H1 (cell line): ENCODE data around the gene SEMA3B. TPM values are rescaled to one million over a fixed set of nuclear protein-coding genes. Genes with fewer than 3 reads are reported as not detected.

Source experiments
- CTCF ChIA-PET: fragments of 300-600 bp; sonication (Branson Sonifier 250); formaldehyde crosslinking; loops from one replicate; lab custom pipeline; 2021; ENCODE audit not compliant: partially characterized antibody; lab: Charles Lee
- POLR2A ChIA-PET: fragments of 300-600 bp; sonication (Branson Sonifier 250); formaldehyde crosslinking; loops from one replicate; lab custom pipeline; 2021; ENCODE audit warnings: inconsistent platforms; ENCODE audit not compliant: partially characterized antibody; lab: Charles Lee
- DNase-seq, 2 experiments: peaks; one replicate each; pipeline versions ENCODE4 v3.0.0 to v3.0.0-alpha.2; 2010 to 2022; ENCODE audit warnings: low spot score in 2 of 2, low read depth in 1 of 2, mixed read lengths in 1 of 2
- FAIRE-seq: peaks from 2 replicates; lab custom pipeline; 2011; peaks lifted over from hg19 to GRCh38; lab: Jason Lieb, UNC
- H2AFZ ChIP-seq: 2 replicates; pipeline ENCODE4 v1.8.1; 2012; ENCODE audit warnings: low read length, inconsistent platforms
- H2AK5ac ChIP-seq: 2 replicates; pipeline ENCODE4 v1.6.1; 2013; ENCODE audit warnings: low read depth, low read length
- H2BK120ac ChIP-seq: replicated peaks from 2 replicates; pipeline ENCODE3; 2013; ENCODE audit warnings: low read depth, low read length, inconsistent platforms
- H2BK12ac ChIP-seq: 2 replicates; pipeline ENCODE4 v1.6.1; 2013; ENCODE audit warnings: low read depth, low read length
- H2BK15ac ChIP-seq: 2 replicates; pipeline ENCODE4 v1.6.1; 2013; ENCODE audit warnings: low read length
- H2BK20ac ChIP-seq: 2 replicates; pipeline ENCODE4 v1.6.1; 2013; ENCODE audit warnings: low read length
- H2BK5ac ChIP-seq: 2 replicates; pipeline ENCODE4 v1.6.1; 2013; ENCODE audit warnings: low read depth, low read length
- H3K14ac ChIP-seq: 2 replicates; pipeline ENCODE4 v1.6.1; 2013; ENCODE audit warnings: inconsistent platforms; ENCODE audit not compliant: insufficient read length
- H3K18ac ChIP-seq: 2 replicates; pipeline ENCODE4 v1.6.1; 2013; ENCODE audit warnings: low read length; ENCODE audit errors: extremely low read depth
- H3K23ac ChIP-seq: 2 replicates; pipeline ENCODE4 v1.6.1; 2013; ENCODE audit warnings: inconsistent platforms; ENCODE audit not compliant: insufficient read length
- H3K23me2 ChIP-seq: 2 replicates; pipeline ENCODE4 v1.6.1; 2013; ENCODE audit warnings: low read depth, low read length
- H3K27ac ChIP-seq: 2 replicates; pipeline ENCODE4 v1.6.1; 2011; ENCODE audit warnings: low read depth, low read length, inconsistent platforms
- H3K27me3 ChIP-seq, 4 experiments: replicated peaks in 1 of 4; 1 replicate in 1 of 4; 2 replicates in 3 of 4; pipeline versions ENCODE4 v1.6.1 to v1.8.1; 2011 to 2013; ENCODE audit warnings: low read length in 3 of 4, mild to moderate bottlenecking in 3 of 4, inconsistent platforms in 2 of 4, mixed read lengths in 2 of 4, moderate library complexity in 1 of 4; ENCODE audit not compliant: control insufficient read depth in 3 of 4, insufficient read depth in 3 of 4; ENCODE audit errors: extremely low read depth in 1 of 4
- H3K36me3 ChIP-seq, 4 experiments: 2 replicates each; pipeline versions ENCODE4 v1.6.1 to v1.8.1; 2011 to 2013; ENCODE audit warnings: mild to moderate bottlenecking in 4 of 4, low read length in 3 of 4, moderate library complexity in 2 of 4, control low read depth in 1 of 4, inconsistent platforms in 1 of 4; ENCODE audit not compliant: insufficient read depth in 4 of 4, control insufficient read depth in 2 of 4
- H3K4ac ChIP-seq: replicated peaks from 2 replicates; pipeline ENCODE3; 2013; ENCODE audit warnings: low read length, low read depth, mixed read lengths, inconsistent platforms; ENCODE audit not compliant: insufficient read length
- H3K4me1 ChIP-seq, 4 experiments: replicated peaks in 1 of 4; 1 replicate in 1 of 4; 2 replicates in 3 of 4; pipeline versions ENCODE4 v1.6.1 to v1.8.1; 2011 to 2013; ENCODE audit warnings: low read length in 3 of 4, inconsistent platforms in 2 of 4, mixed read lengths in 1 of 4; ENCODE audit not compliant: insufficient read depth in 4 of 4, control insufficient read depth in 3 of 4
- H3K4me2 ChIP-seq, 2 experiments: 2 replicates each; pipeline versions ENCODE4 v1.6.1 to v1.8.1; 2011 to 2013; ENCODE audit warnings: low read depth in 2 of 2, low read length in 2 of 2, control low read depth in 1 of 2, inconsistent platforms in 1 of 2, mild to moderate bottlenecking in 1 of 2; ENCODE audit not compliant: insufficient read depth in 1 of 2
- H3K4me3 ChIP-seq, 4 experiments: fragments of 200-600, 300-600 bp in 1 of 4; sonication (generic), shearing (Covaris generic), sonication (Bioruptor Twin) in 1 of 4; 2 replicates each; pipeline versions ENCODE4 v1.5.1 to v1.8.1; 2011 to 2016; ENCODE audit warnings: low read length in 4 of 4, low read depth in 3 of 4, control low read depth in 2 of 4, inconsistent platforms in 2 of 4, mild to moderate bottlenecking in 2 of 4, mixed read lengths in 1 of 4, moderate library complexity in 1 of 4; ENCODE audit not compliant: insufficient read depth in 2 of 4; ENCODE audit errors: extremely low read depth in 1 of 4
- H3K56ac ChIP-seq: replicated peaks from 2 replicates; pipeline ENCODE3; 2013; ENCODE audit warnings: low read depth, mild to moderate bottlenecking, mixed read lengths, low read length, inconsistent platforms; ENCODE audit not compliant: insufficient read length
- H3K79me1 ChIP-seq: 2 replicates; pipeline ENCODE4 v1.6.1; 2013; ENCODE audit warnings: low read depth, low read length, control low read depth
- H3K79me2 ChIP-seq, 2 experiments: 2 replicates each; pipeline versions ENCODE4 v1.6.1 to v1.8.1; 2012 to 2013; ENCODE audit warnings: low read length in 2 of 2, mild to moderate bottlenecking in 2 of 2, inconsistent platforms in 1 of 2; ENCODE audit not compliant: insufficient read depth in 2 of 2, control insufficient read depth in 1 of 2
- H3K9ac ChIP-seq, 4 experiments: replicated peaks in 1 of 4; 1 replicate in 1 of 4; 2 replicates in 3 of 4; pipeline versions ENCODE4 v1.6.1 to v1.8.1; 2011 to 2013; ENCODE audit warnings: low read depth in 3 of 4, low read length in 3 of 4, control low read depth in 2 of 4, mild to moderate bottlenecking in 2 of 4, moderate library complexity in 2 of 4, inconsistent platforms in 1 of 4; ENCODE audit errors: extremely low read depth in 1 of 4
- H3K9me3 ChIP-seq, 2 experiments: 2 replicates each; pipeline versions ENCODE4 v1.6.1 to v1.8.1; 2012 to 2013; ENCODE audit warnings: mild to moderate bottlenecking in 2 of 2, moderate library complexity in 2 of 2, control low read depth in 1 of 2, inconsistent platforms in 1 of 2, low read depth in 1 of 2, low read length in 1 of 2, mixed read lengths in 1 of 2; ENCODE audit not compliant: insufficient read depth in 2 of 2
- H4K20me1 ChIP-seq, 2 experiments: replicated peaks in 1 of 2; 2 replicates each; pipeline versions ENCODE3 to v1.8.1; 2011 to 2013; ENCODE audit warnings: inconsistent platforms in 2 of 2, low read length in 2 of 2, mild to moderate bottlenecking in 1 of 2; ENCODE audit not compliant: insufficient read depth in 2 of 2, control insufficient read depth in 1 of 2
- H4K5ac ChIP-seq: 2 replicates; pipeline ENCODE4 v1.6.1; 2013; ENCODE audit warnings: low read length, low read depth, mixed read lengths, inconsistent platforms; ENCODE audit not compliant: insufficient read length
- H4K8ac ChIP-seq: 2 replicates; pipeline ENCODE4 v1.8.0; 2013; ENCODE audit warnings: mild to moderate bottlenecking, moderate library complexity, low read length, inconsistent platforms; ENCODE audit not compliant: insufficient read depth; ENCODE audit errors: extremely low read depth
- H4K91ac ChIP-seq: replicated peaks from 2 replicates; pipeline ENCODE3; 2013; ENCODE audit warnings: low read length, mixed read lengths, inconsistent platforms; ENCODE audit not compliant: insufficient read length
- BCL11A ChIP-seq, 2 experiments: IDR thresholded peaks; one replicate each; pipeline ENCODE4 v1.6.1; 2011; ENCODE audit warnings: low read depth in 2 of 2, low read length in 2 of 2, mild to moderate bottlenecking in 2 of 2
- CBX5 ChIP-seq: fragments of 300-800, 300-1000 bp; sonication (generic); IDR thresholded peaks from 2 replicates; pipeline ENCODE4 v1.7.1; 2016; ENCODE audit warnings: antibody characterized with exemption, low read length, low read depth
- CHD1 ChIP-seq: IDR thresholded peaks from 2 replicates; pipeline ENCODE4 v1.6.1; 2012; ENCODE audit warnings: low read depth, low read length, improper control_type of control experiment
- CHD2 ChIP-seq: IDR thresholded peaks from 2 replicates; pipeline ENCODE4 v1.6.1; 2012; ENCODE audit warnings: low read length, improper control_type of control experiment
- CTCF ChIP-seq, 3 experiments: IDR thresholded peaks; 1 replicate in 2 of 3; 2 replicates in 1 of 3; pipeline versions ENCODE4 v1.5.1 to v1.6.1; 2011; ENCODE audit warnings: low read length in 3 of 3, mild to moderate bottlenecking in 3 of 3, inconsistent platforms in 2 of 3, low read depth in 1 of 3, moderate library complexity in 1 of 3; ENCODE audit not compliant: insufficient read depth in 1 of 3; ENCODE audit errors: control extremely low read depth in 1 of 3
- EGR1 ChIP-seq: IDR thresholded peaks from 2 replicates; pipeline ENCODE4 v1.6.1; 2011; ENCODE audit warnings: low read depth, low read length, borderline replicate concordance
- NRF1 ChIP-seq: IDR thresholded peaks from 2 replicates; pipeline ENCODE4 v1.6.1; 2011; ENCODE audit warnings: mild to moderate bottlenecking, low read depth, low read length, improper control_type of control experiment
- RAD21 ChIP-seq, 2 experiments: IDR thresholded peaks in 1 of 2; conservative IDR thresholded peaks in 1 of 2; 2 replicates each; pipeline ENCODE4 v1.6.1; 2011; ENCODE audit warnings: low read depth in 2 of 2, low read length in 2 of 2, improper control_type of control experiment in 1 of 2, inconsistent platforms in 1 of 2, mild to moderate bottlenecking in 1 of 2, moderate library complexity in 1 of 2
- TBP ChIP-seq: IDR thresholded peaks from 2 replicates; pipeline ENCODE4 v1.6.1; 2011; ENCODE audit warnings: low read depth, low read length, improper control_type of control experiment
- WGBS, 2 experiments: shearing (Covaris generic) in 1 of 2; methylation state at CpG; one replicate each; pipeline versions ENCODE4 v1.1.6 to v1.1.7; 2013 to 2015; ENCODE audit warnings: low lambda C conversion rate in 2 of 2, mixed read lengths in 2 of 2, inconsistent platforms in 1 of 2, low coverage in 1 of 2, missing lambda C conversion rate in 1 of 2; ENCODE audit not compliant: insufficient replicate concordance in 2 of 2, insufficient coverage in 1 of 2, insufficient read length in 1 of 2; ENCODE audit errors: extremely low coverage in 1 of 2, missing lambda C conversion rate in 1 of 2; 5-methylcytosine and 5-hydroxymethylcytosine counted together
- polyA plus RNA-seq, 7 experiments: library from polyadenylated mRNA; depleted of rRNA in 3 of 7; stranded (reverse) in 5 of 7; unstranded in 2 of 7; fragments of >200 nt in 5 of 7; fragments of 200-250 nt in 2 of 7; gene quantifications; 1 replicate in 5 of 7; 2 replicates in 1 of 7; 4 replicates in 1 of 7; pipeline versions ENCODE4 v1.2.1 to v1.2.3, GENCODE V29; 2011 to 2013; ENCODE audit warnings: missing spikeins in 2 of 7, mixed read lengths in 2 of 7
- total RNA-seq: library from RNA; stranded (reverse); fragmentation: NEBNext Ultra II Directional; extraction: Animal tissue kit (Norgen Biotek cat#: 25700); gene quantifications from 2 replicates; pipeline ENCODE4 v1.2.1, GENCODE V29; 2021
- TF ChIP-seq, protein P1 (sequence below): IDR thresholded peaks from 2 replicates; pipeline ENCODE4 v1.6.1; 2012; ENCODE audit warnings: inconsistent platforms

The SEMA3B gene
- total and polyA plus RNA-seq, 2 of the 8 experiments (the other 6 are each of a cell fraction or from before 2014, with no cell fraction given) = 3.0 to 4.7 TPM

GRCh38 chr3:50224639-50225038 is 44.3 kb upstream of the SEMA3B start:
- no peak overlapping the region for H3K4ac ChIP-seq
- no peaks in the 10 kb centered on the region for H3K36me3 ChIP-seq
- H3K23me2 ChIP-seq = peaks cover 13% of the 10 kb centered on the region; the same call in 1 of the 2 replicates
- no peak overlapping the region for H3K4me2 ChIP-seq
- H4K20me1 ChIP-seq = no peaks in the 10 kb centered on the region
- H3K27ac ChIP-seq = no peak overlapping the region
- H3K23ac ChIP-seq = no peak overlapping the region
- H2BK12ac ChIP-seq = peak overlapping the region; percentile 27; the same call in 1 of the 2 replicates
- no peak overlapping the region for H2BK5ac ChIP-seq
- H3K9me3 ChIP-seq = no peaks in the 10 kb centered on the region
- H2AK5ac ChIP-seq = no peak overlapping the region
- H3K79me2 ChIP-seq = no peaks in the 10 kb centered on the region
- H3K27me3 ChIP-seq = peaks cover 0 to 3% (median 2%) of the 10 kb centered on the region in 4 experiments; a peak in 4 of 7 replicates
- H3K9ac ChIP-seq = no peak overlapping the region
- peaks cover 0 to 21% (median 7%) of the 10 kb centered on the region in 4 experiments; a peak in 6 of 7 replicates for H3K4me1 ChIP-seq
- WGBS, 2 experiments = 73% methylated on average over 5 of the region's 5 CpGs; no CpG with 5 or more reads in 1 of the 2 experiments
- H3K18ac ChIP-seq = no peak overlapping the region
- H2BK15ac ChIP-seq = 0 out of 2 replicates have a peak overlapping the region, but pooled peaks have one; percentile 61
- H2BK20ac ChIP-seq = no peak overlapping the region
- H2AFZ ChIP-seq = no peak overlapping the region
- DNase-seq (no peak), FAIRE-seq (no peak)
- H4K8ac ChIP-seq = no peak overlapping the region
- H3K79me1 ChIP-seq = no peaks in the 10 kb centered on the region
- H3K4me3 ChIP-seq = no peak overlapping the region
- H4K91ac ChIP-seq = no peak overlapping the region
- no peak overlapping the region for H3K56ac ChIP-seq
- no peak overlapping the region for H4K5ac ChIP-seq
- H3K14ac ChIP-seq = no peak overlapping the region
- CTCF ChIA-PET = interaction anchor here (0.6 to 48.1 kb wide), 16 partner anchors 7 to 293 kb away, joined by 3 to 2149 read pairs (median 7); partner anchors contain the start of genes GNAI2, GNAT1, LSMEM2 and SEMA3B
- POLR2A ChIA-PET = interaction anchor here (0.7 to 6.0 kb wide), 5 partner anchors 16 to 157 kb away, joined by 3 to 38 read pairs (median 5); no protein-coding TSS in a partner anchor
- H2BK120ac ChIP-seq = no peak overlapping the region
- TF ChIP-seq TBP (no peak), CHD1 (no peak), NRF1 (no peak), EGR1 (no peak), RAD21 (IDR thresholded peaks at IDR 0.05 in 1 of 2, conservative IDR thresholded peaks at IDR 0.05 in 1 of 2; ENCODE audit: low read depth in 2 of 2, low read length in 2 of 2) (peak in 1 of 2 experiments; percentile 23; a peak in 1 of 4 replicates), CTCF (IDR thresholded peaks at IDR 0.05; ENCODE audit: control extremely low read depth in 1 of 3, insufficient read depth in 1 of 3, low read depth in 1 of 3, low read length in 3 of 3) (peak in 2 of 3 experiments; percentile 26 to 48; a peak in 2 of 4 replicates), CBX5 (no peak), CHD2 (no peak), BCL11A (IDR thresholded peaks at IDR 0.05; ENCODE audit: low read depth in 2 of 2, low read length in 2 of 2) (no peak)
- TF ChIP-seq, protein P1, sequence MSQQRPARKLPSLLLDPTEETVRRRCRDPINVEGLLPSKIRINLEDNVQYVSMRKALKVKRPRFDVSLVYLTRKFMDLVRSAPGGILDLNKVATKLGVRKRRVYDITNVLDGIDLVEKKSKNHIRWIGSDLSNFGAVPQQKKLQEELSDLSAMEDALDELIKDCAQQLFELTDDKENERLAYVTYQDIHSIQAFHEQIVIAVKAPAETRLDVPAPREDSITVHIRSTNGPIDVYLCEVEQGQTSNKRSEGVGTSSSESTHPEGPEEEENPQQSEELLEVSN = peak; percentile 95
